HG02970 (cell line): Measurements from ENCODE around the gene PTGES3L.
"Not testable (repeated sequence)": the region's sequence is repeated elsewhere in the genome, so short reads cannot be mapped to it uniquely, and the experiment has no call there.

Experiments
- ATAC-seq: cut with Tn5 transposase; IDR thresholded peaks from one replicate; pipeline ENCODE4 v1.9.1; 2021; ENCODE audit warnings: mild to moderate bottlenecking, moderate library complexity, moderate number of reproducible peaks; ENCODE audit not compliant: unreplicated experiment, low FRiP score

The PTGES3L gene

GRCh38 chr17:43014649-43015542, 35.0 kb upstream of the PTGES3L start:
- no peak for ATAC-seq

- no peak for ATAC-seq
Measured at GRCh38 chr17:43014020-43014648, 34.3 kb upstream of the PTGES3L start.

GRCh38 chr17:43013296-43013695, 33.4 kb upstream of the PTGES3L start:
- no peak for ATAC-seq

GRCh38 chr17:43011728-43012472, 32.0 kb upstream of the PTGES3L start:
- ATAC-seq = no peak

GRCh38 chr17:43010667-43011308, 30.9 kb upstream of the PTGES3L start:
- ATAC-seq = no peak

GRCh38 chr17:43006639-43007551, 27.0 kb upstream of the PTGES3L start, which contains the start of gene IFI35:
TSS of gene IFI35 (plus strand) at chr17:43006784. CDS start at chr17:43006948, 164 bp downstream.
- ATAC-seq = no peak

GRCh38 chr17:43003542-43004172, 23.8 kb upstream of the PTGES3L start:
- no peak for ATAC-seq

- not testable (repeated sequence) for ATAC-seq
Measured at GRCh38 chr17:43000894-43001293, 21.0 kb upstream of the PTGES3L start.

GRCh38 chr17:42999003-42999525, 19.2 kb upstream of the PTGES3L start:
- ATAC-seq = no peak

GRCh38 chr17:42997984-42998938, 18.4 kb upstream of the PTGES3L start, which contains the start of gene RPL27:
TSS of gene RPL27 (plus strand) at chr17:42998419. CDS start at chr17:42998751, 332 bp downstream.
- peak; percentile 92 for ATAC-seq

- ATAC-seq = no peak
Measured at GRCh38 chr17:42997390-42997983, 17.6 kb upstream of the PTGES3L start.

GRCh38 chr17:42993913-42994312, 14.0 kb upstream of the PTGES3L start:
- ATAC-seq = not testable (repeated sequence)

GRCh38 chr17:42992872-42993271, 13.0 kb upstream of the PTGES3L start:
- ATAC-seq = no peak

GRCh38 chr17:42991471-42991870, 11.6 kb upstream of the PTGES3L start:
- ATAC-seq = no peak

- ATAC-seq = no peak
Measured at GRCh38 chr17:42989726-42990652, 10.1 kb upstream of the PTGES3L start.

- no peak for ATAC-seq
Measured at GRCh38 chr17:42989141-42989540, 9.3 kb upstream of the PTGES3L start.
